ENCODE measurements around the gene FRMD3. TPM values are rescaled to one million over a fixed set of nuclear protein-coding genes. Genes with fewer than 3 reads are reported as not detected.
A peak's percentile ranks its signal among the peaks of the same experiment; 100 is the strongest.

The FRMD3 gene
- total RNA-seq, 1 experiment from 2014 or later = 3.9 TPM

DNA sequence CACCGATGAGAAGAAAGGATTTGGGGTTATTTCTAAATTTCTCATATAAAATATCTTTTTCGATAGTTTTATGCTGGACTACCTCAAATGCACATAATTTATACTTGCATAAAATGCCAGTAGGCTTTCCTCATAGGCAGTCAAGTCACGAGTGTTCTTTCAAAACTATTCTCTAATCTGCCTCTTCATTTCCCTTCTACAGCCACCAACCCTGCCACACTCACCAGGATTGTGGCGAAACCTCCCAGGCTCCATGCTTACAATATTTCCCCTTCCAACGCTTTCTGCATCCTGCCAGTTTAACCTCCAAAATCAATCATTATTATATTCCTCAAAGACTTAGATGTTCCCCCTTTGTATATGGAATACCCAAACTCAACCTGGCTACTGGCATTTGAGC is 65.4 kb downstream of the FRMD3 start:
- intact Hi-C loops (cut with micrococcal nuclease) = loop anchor here (1.0 to 10.0 kb wide), 4 partner anchors 39 to 138 kb away; no protein-coding TSS in a partner anchor
- Histone ChIP-seq H4K20me1 (ENCODE audit: low read length) (no peaks in the 10 kb centered on the region), H3K9me3 (ENCODE audit: low read length) (no peaks in the 10 kb centered on the region), H3F3A (ENCODE audit: low read length, unreplicated experiment) (no peaks in the 10 kb centered on the region), H2AFZ (ENCODE audit: low read length) (no peak overlapping the region), H3K4me3 (ENCODE audit: low read length) (no peak overlapping the region), H3K27me3 (ENCODE audit: low read length) (no peaks in the 10 kb centered on the region), H3K27ac (ENCODE audit: low read length) (peak overlapping the region; percentile 94), H3K36me3 (ENCODE audit: low read depth, low read length) (no peaks in the 10 kb centered on the region), H3K9ac (ENCODE audit: low read length) (peak overlapping the region; percentile 64), H3K79me2 (ENCODE audit: low read length) (peaks cover 11% of the 10 kb centered on the region; the same call in 1 of the 2 replicates), H3K4me1 (ENCODE audit: insufficient read depth, low read length) (peaks cover 61% of the 10 kb centered on the region), H3K9me2 (replicated peaks; ENCODE audit: low read length) (no peaks in the 10 kb centered on the region), H3K4me2 (ENCODE audit: low read length) (peak overlapping the region; percentile 53)
- ATAC-seq (no peak), DNase-seq (no peak)
- TF ChIP-seq, protein P1, sequence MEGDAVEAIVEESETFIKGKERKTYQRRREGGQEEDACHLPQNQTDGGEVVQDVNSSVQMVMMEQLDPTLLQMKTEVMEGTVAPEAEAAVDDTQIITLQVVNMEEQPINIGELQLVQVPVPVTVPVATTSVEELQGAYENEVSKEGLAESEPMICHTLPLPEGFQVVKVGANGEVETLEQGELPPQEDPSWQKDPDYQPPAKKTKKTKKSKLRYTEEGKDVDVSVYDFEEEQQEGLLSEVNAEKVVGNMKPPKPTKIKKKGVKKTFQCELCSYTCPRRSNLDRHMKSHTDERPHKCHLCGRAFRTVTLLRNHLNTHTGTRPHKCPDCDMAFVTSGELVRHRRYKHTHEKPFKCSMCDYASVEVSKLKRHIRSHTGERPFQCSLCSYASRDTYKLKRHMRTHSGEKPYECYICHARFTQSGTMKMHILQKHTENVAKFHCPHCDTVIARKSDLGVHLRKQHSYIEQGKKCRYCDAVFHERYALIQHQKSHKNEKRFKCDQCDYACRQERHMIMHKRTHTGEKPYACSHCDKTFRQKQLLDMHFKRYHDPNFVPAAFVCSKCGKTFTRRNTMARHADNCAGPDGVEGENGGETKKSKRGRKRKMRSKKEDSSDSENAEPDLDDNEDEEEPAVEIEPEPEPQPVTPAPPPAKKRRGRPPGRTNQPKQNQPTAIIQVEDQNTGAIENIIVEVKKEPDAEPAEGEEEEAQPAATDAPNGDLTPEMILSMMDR (conservative IDR thresholded peaks at IDR 0.05; ENCODE audit: low read depth, low read length) = no peak
- no peak for TF ChIP-seq EZH2 (IDR thresholded peaks at IDR 0.05; ENCODE audit: low read length, unreplicated experiment)
- no peak for TF ChIP-seq EZH2phosphoT487 (IDR thresholded peaks at IDR 0.05; ENCODE audit: borderline replicate concordance, low read length)
- CTCF ChIA-PET = no interaction called here
- BruUV-seq (replicated peaks) = TSS peak; percentile 89
- POLR2A ChIA-PET (ENCODE audit: unreplicated experiment) = no interaction called here

DNA sequence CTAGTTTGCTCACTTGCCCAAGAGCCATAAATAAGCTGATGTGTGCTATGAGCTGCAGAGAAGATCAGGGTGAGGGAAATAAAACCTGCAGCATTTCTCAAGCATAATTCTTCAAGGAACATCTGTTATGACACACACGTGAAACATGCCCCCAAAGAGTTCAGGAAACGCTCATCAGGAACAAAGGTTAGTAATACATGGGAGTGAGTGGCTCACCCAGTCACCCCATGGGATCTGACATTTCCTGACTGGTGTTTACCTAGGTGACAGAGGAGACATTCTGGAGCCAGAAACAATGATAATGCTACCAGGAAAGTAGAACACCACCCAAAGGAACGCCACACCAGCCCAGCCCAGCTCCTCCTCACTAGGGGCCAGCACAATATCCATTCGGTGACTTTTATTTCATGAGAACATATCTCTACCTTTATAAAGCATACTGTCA is 66.0 kb downstream of the FRMD3 start:
- H3K27me3 ChIP-seq (ENCODE audit: low read length) = no peaks in the 10 kb centered on the region
- peak overlapping the region; percentile 64 for H3K9ac ChIP-seq (ENCODE audit: low read length)
- intact Hi-C loops (cut with micrococcal nuclease) = loop anchor here (1.0 to 10.0 kb wide), 4 partner anchors 39 to 137 kb away; no protein-coding TSS in a partner anchor
- ChIA-PET CTCF (no interaction called here), POLR2A (ENCODE audit: unreplicated experiment) (no interaction called here)
- TF ChIP-seq, protein P1 (conservative IDR thresholded peaks at IDR 0.05; ENCODE audit: low read depth, low read length) = no peak
- no peak for TF ChIP-seq EZH2 (IDR thresholded peaks at IDR 0.05; ENCODE audit: low read length, unreplicated experiment)
- no peak for TF ChIP-seq EZH2phosphoT487 (IDR thresholded peaks at IDR 0.05; ENCODE audit: borderline replicate concordance, low read length)
- H3K4me3 ChIP-seq (ENCODE audit: low read length) = no peak overlapping the region
- peaks cover 11% of the 10 kb centered on the region; the same call in 1 of the 2 replicates for H3K79me2 ChIP-seq (ENCODE audit: low read length)
- peaks cover 57% of the 10 kb centered on the region for H3K4me1 ChIP-seq (ENCODE audit: insufficient read depth, low read length)
- ATAC-seq (peak; percentile 90), DNase-seq (peak; percentile 91)
- BruUV-seq (replicated peaks) = no TSS peak
- no peaks in the 10 kb centered on the region for H3K9me2 ChIP-seq (replicated peaks; ENCODE audit: low read length)
- H3F3A ChIP-seq (ENCODE audit: low read length, unreplicated experiment) = no peaks in the 10 kb centered on the region
- no peaks in the 10 kb centered on the region for H3K9me3 ChIP-seq (ENCODE audit: low read length)
- H2AFZ ChIP-seq (ENCODE audit: low read length) = no peak overlapping the region
- peak overlapping the region; percentile 94 for H3K27ac ChIP-seq (ENCODE audit: low read length)
- H3K4me2 ChIP-seq (ENCODE audit: low read length) = peak overlapping the region; percentile 53
- H4K20me1 ChIP-seq (ENCODE audit: low read length) = no peaks in the 10 kb centered on the region
- H3K36me3 ChIP-seq (ENCODE audit: low read depth, low read length) = no peaks in the 10 kb centered on the region

GRCh38 chr9:83471241-83471640 is 67.0 kb downstream of the FRMD3 start:
- TF ChIP-seq, protein P1 (conservative IDR thresholded peaks at IDR 0.05; ENCODE audit: low read depth, low read length) = no peak
- no peak for TF ChIP-seq EZH2 (IDR thresholded peaks at IDR 0.05; ENCODE audit: low read length, unreplicated experiment)
- TF ChIP-seq EZH2phosphoT487 (IDR thresholded peaks at IDR 0.05; ENCODE audit: borderline replicate concordance, low read length) = no peak
- no peaks in the 10 kb centered on the region for H3K9me2 ChIP-seq (replicated peaks; ENCODE audit: low read length)
- ChIA-PET CTCF (no interaction called here), POLR2A (ENCODE audit: unreplicated experiment) (no interaction called here)
- no TSS peak for BruUV-seq (replicated peaks)
- no peaks in the 10 kb centered on the region for H3K36me3 ChIP-seq (ENCODE audit: low read depth, low read length)
- no peak for DNase-seq
- no peaks in the 10 kb centered on the region for H4K20me1 ChIP-seq (ENCODE audit: low read length)
- H3K9ac ChIP-seq (ENCODE audit: low read length) = peak overlapping the region; percentile 53
- no peaks in the 10 kb centered on the region for H3K9me3 ChIP-seq (ENCODE audit: low read length)
- peaks cover 53% of the 10 kb centered on the region for H3K4me1 ChIP-seq (ENCODE audit: insufficient read depth, low read length)
- intact Hi-C loops (cut with micrococcal nuclease) = loop anchor here (10.0 kb wide), 1 partner anchor 136 kb away; no protein-coding TSS in a partner anchor
- H3K27me3 ChIP-seq (ENCODE audit: low read length) = no peaks in the 10 kb centered on the region
- H3K4me2 ChIP-seq (ENCODE audit: low read length) = peak overlapping the region; percentile 40
- ATAC-seq = no peak
- H2AFZ ChIP-seq (ENCODE audit: low read length) = no peak overlapping the region
- no peak overlapping the region for H3K4me3 ChIP-seq (ENCODE audit: low read length)
- peak overlapping the region; percentile 94 for H3K27ac ChIP-seq (ENCODE audit: low read length)
- H3K79me2 ChIP-seq (ENCODE audit: low read length) = peaks cover 11% of the 10 kb centered on the region; the same call in 1 of the 2 replicates
- no peaks in the 10 kb centered on the region for H3F3A ChIP-seq (ENCODE audit: low read length, unreplicated experiment)
